GM21786 (cell line): ENCODE results near the gene SHISAL2A.
A peak's percentile ranks its signal among the peaks of the same experiment; 100 is the strongest.

Experiments used
- ATAC-seq: cut with Tn5 transposase; IDR thresholded peaks from one replicate; pipeline ENCODE4 v1.9.1; 2021; ENCODE audit not compliant: unreplicated experiment

Gene SHISAL2A

DNA sequence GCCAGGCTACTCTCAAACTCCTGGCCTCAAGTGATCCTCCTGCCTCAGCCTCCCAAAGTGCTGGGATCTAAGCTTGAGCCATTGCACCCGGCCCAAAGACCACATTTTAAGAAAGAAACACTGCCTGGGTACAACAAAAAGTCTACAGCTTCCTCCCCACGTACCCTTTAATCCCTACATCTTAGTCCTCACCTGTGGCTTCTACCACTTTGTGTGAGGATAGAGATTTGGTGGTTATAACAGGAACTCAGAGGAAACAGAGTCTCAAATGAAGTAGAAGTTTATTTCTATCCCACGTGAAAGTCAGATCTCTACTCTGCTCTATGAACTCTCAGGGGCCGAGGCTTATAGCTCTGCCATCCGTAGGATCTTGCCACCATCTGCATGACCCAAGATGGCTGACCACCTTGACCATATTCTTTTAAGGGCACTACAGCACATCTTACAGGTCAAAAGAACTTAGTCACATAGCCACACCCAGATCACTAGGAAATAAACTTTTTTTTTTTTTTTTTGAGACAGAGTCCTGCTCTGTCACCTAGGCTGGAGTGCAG, 17.4 kb upstream of the SHISAL2A start:
- no peak for ATAC-seq

DNA sequence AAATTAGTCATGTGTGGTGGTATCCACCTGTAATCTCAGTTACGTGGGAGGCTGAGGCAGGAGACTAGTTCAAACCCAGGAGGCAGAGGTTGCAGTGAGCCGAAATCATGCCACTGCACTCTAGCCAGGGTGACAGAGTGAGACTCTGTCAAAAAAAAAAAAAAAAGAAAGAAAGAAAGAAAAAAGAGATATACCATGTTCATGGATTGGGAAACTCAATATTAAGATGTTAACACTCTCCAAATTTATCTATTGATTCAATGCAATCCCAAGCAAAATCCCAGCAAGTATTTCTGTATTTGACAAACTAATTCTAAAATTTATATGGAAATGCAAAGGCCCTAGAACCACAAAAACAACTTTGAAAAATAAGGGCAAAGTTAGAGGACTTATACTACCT, 11.0 kb upstream of the SHISAL2A start:
- no peak for ATAC-seq

DNA sequence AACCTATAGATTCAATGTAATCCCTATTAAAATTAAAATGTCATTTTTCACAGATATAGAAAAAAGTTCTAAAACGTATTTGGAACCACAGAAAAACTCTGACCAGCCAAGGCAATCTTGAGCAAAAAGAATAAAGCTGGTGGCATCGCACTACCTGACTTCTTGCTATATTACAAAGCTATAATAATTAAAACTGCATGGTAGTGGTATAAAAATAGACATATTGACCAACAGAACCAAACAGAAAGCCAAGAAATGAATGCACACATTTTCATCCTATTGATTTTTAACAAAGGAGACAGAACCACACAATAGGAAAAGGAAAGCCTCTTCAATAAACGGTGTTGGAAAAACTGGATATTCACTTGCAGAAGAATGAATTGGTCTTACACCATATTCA, 9.2 kb upstream of the SHISAL2A start:
- ATAC-seq: no peak

DNA sequence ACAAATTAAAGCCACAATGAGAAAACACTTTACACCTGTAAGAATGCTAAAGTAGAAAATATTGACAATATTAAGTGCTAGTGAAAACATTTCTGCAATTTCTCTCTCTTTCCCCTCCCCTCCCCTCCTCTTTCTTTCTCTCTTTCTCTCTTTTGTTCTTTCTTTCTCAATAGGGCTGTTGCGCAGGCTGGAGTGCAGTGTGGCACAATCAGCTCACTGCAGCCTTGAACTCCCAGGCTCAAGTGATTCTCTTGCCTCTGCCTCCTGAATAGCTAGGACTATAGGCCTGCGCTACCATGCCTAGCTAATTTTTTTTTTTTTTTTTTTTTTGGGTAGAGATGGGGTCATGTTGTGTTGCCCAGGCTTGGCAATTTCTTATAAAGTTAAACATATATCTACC, 5.9 kb upstream of the SHISAL2A start:
- ATAC-seq: no peak

GRCh38 chr1:52628614-52629324, 4.2 kb upstream of the SHISAL2A start:
- no peak for ATAC-seq

GRCh38 chr1:52629325-52629643, 3.7 kb upstream of the SHISAL2A start:
- no peak for ATAC-seq

DNA sequence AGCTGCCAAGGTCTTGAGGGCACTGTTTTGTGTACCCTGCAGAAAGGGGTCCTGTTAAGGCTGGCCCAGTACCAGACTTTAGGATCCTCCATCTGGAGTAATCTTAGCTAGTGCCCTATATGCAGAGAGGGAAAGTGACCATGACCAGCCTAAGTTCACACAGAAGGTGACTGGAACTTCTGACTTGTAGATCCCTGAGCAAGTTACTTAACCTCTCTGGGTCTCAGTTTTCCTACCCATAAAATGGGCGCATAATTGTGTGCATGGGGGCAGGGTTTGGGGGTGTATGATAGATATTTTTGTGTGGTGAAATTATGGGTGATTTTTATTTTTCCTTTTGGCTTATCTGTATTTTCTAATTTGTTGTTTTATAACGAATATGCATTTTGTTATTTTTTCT, 3.3 kb upstream of the SHISAL2A start:
- ATAC-seq: no peak

DNA sequence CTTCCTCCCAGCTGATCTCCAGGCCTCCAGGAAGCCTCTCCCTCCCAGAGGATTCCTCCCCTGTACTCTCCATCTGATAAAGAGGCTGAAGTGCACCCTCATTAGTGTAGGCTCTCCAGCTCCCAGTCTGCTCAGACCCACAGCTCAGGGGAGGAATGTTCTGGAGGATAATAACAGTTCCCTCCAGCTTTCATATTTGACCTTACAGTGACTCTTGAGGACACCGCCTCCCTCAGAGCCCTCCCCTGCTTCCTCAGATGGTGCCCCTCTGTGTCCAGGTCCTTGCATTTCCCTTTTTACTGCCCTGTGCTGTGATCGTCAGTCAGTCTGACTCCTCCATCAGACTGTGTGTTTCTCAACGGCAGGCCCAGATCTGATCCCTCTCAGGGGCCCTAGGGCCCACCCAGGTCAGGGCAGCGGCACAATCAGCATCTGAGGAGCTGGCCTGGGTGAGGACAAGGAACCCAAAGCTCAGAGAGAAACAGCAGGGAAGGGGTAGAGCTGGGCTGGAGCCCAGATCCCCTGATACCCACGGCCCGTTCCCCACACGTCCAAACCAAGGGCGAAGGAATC, 1.1 kb upstream of the SHISAL2A start:
- no peak for ATAC-seq

- ATAC-seq: no peak
These were observed 355 bp downstream of the SHISAL2A start for GRCh38 chr1:52633291-52633754.

DNA sequence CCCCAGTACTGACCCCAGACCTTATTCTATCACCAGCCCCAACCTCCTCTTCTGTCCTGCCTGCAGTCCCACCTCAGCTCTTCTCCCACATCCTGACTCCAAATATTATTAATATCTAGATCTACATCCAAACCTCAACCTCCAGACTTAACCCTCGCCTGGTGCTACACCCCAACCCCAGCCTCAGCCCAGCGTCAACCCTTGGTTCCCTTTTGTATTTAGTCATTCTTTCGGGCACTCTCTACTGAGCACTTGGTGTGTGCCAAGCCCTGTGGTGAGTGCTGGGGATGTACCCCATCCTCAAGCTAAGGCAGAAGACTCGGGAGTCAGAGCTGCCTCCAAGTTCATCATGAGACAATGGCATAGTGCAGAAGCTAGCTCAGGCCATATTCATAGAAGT, 1.1 kb downstream of the SHISAL2A start:
- ATAC-seq: no peak

DNA sequence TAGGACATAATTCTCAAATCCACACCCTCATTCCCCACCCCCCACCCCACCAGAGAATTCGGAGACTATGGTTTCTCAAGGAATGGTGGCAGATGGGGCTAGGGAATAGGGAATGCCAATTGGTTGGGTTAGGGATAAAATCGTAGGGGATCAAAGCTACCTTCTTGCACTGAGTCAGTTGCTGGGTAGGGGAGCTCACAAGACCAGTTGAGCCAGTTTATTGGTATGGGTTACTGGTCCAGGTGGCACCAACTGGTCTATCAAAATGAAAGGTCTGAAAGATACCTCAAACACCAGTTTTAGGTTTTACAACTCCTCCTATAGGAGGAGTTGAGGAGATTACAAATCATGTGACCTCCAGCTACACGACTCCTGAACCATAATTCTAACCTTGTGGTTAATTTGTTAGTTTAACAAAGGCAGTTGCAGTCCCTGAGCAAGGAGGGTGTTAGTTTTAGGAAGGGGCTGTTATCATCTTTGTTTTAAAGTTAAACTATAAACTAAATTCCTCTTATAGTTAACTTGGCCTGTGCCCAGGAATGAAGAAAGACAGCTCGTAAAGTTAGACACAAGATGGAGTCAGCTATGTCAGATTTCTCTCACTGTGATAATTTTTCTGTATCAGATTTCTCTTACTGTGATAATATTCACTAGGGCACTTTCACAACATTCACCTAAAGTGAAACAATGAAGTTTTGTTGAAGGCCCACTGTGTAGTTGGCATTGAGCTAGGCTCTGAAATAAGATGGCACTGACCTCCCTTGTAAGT, 2.5 kb downstream of the SHISAL2A start:
- ATAC-seq: no peak

DNA sequence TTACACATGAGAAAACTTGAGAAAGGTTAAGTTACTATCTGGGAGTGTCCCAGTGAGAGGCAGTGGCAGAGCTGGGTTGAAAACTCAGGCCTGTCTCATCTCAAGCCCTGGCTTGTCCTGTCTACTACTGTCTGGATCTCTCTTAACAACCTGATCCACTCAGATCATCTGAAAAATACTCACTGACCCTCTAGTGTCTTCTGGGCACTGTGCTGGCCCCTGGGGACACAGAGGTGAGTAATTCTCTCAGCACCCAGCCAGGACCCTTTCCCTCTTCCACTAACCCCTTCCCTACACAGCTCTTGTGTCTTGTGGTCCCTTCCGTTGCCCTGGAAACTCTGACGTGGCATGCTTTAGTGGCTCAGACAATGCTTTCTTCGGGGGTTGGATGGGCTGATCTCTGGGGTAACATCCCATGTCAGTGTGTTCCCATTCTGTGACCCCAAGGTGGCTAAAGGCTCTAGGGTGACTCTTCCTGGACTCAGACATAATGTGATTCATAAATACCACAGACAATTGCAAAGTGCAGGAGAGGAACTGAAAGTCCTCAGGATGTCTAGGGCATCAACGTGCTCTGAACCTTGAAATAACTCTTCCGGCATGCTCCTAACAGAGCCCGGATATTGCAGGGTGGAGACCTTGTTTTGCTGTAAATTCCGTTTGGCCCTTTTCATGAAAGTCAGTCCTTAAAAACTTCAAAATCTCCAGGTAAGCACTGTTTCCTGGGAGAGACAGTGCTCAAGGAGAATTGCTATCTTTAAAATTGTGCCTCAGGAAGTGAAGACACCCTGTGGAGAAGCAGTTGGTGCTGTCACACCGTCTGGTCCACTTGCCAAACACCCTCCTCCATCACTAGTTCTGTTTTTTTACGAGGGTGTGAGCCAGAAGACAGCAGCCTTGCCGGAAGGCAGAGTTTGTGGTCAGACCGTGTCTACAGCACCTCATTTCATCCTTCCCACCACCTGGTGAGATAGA, 4.0 kb downstream of the SHISAL2A start:
- peak; percentile 74 for ATAC-seq

- ATAC-seq: no peak
These were observed 5.0 kb downstream of the SHISAL2A start for GRCh38 chr1:52637946-52638345.

DNA sequence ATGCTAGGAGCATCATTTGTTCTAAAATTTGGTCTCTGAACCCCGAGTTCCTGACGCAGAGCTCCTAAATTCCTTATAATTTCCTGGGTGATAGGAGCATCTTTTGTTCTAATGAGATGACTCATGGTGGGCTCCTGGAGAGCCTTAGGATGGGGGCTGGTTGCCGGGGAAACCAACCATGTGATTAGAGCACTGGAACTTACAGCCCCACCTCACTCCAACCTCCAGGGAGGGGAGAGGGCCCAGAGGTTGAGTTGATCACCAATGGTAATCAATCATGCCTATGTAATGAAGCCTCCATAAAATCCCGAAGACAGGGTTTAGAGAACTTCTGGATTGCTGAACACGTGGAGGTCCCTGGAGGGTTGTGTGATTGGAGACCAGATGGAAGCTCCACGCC, 7.7 kb downstream of the SHISAL2A start:
- no peak for ATAC-seq

- no peak for ATAC-seq
These were observed 8.3 kb downstream of the SHISAL2A start for GRCh38 chr1:52641307-52641706.

DNA sequence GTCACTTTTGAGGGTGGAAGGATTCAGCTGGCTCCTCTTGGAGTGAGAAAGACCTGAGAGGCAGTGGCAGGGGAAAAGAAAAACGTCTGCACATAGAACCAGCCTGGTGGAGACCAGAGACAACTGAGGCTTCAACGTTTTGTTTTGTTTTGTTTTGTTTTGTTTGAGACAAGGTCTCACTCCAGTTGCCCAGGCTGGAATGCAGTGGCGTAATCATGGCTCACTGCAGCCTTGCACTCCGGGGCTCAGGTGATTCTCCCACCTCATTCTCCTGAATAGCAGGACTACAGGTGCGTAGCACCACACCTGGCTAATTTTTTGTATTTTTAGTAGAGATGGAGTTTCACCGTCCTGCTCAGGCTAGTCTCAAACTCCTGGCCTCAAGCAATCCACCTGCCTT, 12.3 kb downstream of the SHISAL2A start:
- no peak for ATAC-seq

- no peak for ATAC-seq
These were observed 18.9 kb downstream of the SHISAL2A start for GRCh38 chr1:52651904-52652303.

GRCh38 chr1:52653207-52653849, 20.4 kb downstream of the SHISAL2A start:
- no peak for ATAC-seq

DNA sequence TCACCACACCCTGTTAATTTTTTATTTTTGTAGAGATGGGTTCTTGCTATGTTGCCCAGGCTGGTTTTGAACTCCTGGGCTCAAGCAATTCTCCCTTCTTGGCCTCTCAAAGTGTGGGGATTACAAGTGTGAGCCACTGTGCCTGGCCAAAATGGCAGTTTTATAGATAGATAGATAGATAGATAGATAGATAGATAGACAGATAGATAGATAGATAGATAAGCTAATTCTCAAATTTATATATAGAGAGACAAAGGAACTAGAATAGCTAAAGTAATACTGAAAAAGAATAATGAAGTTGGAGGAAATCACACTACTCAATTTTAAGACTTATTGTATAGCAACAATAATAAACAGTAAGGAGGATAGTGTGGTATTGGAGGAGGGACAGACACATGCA, 21.1 kb downstream of the SHISAL2A start:
- no peak for ATAC-seq

- no peak for ATAC-seq
These were observed 24.7 kb downstream of the SHISAL2A start for GRCh38 chr1:52657702-52658101.
